HG03064 (cell line): Measurements from ENCODE around the gene ARL2BP.
"Not testable (repeated sequence)": the region's sequence is repeated elsewhere in the genome, so short reads cannot be mapped to it uniquely, and the experiment has no call there.

ENCODE experiments used
- ATAC-seq: cut with Tn5 transposase; IDR thresholded peaks from one replicate; pipeline ENCODE4 v1.9.1; 2021; ENCODE audit warnings: low read depth; ENCODE audit not compliant: unreplicated experiment

ARL2BP gene

DNA sequence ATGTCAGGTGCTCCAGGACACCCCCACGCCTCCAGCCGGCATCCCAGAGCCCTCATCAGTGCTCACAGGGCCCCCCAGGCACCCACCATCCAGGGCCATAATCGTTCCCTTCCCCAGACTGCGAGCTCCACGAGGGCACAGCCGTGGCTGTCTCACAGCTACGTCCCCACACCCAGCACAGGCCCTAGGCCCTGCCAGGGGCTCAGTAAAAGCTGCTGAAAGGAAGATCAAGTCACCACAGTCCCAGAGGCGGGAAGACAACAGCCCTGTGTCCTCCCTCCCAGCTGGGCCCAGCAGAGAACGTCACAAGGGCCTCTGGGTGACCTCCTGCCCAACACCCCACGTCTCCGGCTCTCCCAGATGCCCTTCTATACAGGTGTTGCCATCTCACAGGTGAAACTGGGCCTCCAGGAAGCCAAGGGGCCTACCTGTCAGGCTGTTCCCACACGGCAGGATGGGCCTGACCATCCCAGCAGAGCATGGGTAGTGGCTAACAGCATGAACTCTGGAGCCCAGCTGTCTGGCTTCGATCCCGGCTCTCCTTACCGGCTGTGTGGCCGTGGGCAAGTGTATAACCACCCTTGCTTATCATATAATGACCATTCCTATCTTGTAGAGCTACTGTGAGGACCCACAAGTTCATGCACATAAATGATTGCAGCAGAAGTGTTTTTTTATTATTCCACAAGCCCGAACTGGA is 17.9 kb downstream of the ARL2BP start:
- no peak for ATAC-seq

DNA sequence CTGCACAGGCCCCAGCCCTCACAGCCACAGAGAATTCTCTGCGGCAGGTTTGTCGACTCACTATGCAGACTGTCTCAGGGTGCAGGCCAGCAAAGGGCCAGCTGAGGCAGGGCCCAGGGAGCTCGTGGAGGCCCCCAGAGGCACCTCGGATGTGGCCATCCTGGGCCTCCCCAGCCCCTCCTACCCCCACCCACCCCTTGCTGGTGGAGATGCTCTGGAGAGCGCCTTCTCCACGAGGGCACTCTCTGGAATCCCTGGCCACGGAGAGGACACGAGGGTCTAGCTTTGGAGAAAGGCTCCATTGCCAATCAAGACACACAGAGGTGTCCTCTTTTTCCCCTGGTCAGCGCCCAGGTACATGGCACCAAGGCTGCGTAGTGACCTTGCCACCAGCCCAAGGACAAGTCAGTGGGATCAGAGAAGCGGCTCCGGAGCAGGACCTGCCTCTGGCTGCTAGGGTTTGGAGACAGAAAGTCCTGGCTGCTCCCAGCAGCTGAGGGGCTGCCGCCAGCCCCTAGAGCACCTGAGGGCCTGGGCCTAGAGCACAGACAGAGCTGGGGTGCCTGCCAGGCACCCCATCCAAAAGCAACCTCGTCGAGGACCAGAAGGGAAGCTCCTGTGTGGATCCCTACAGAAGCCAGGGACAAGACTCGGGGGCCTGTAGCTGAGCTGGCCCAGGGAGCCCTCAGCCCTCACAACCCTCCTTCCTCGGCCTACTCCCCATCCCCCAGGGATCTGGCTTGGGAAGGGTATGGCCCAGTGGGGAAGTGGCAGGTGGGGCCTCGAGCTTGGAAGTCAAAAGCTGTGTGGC is 18.7 kb downstream of the ARL2BP start:
- ATAC-seq = no peak

DNA sequence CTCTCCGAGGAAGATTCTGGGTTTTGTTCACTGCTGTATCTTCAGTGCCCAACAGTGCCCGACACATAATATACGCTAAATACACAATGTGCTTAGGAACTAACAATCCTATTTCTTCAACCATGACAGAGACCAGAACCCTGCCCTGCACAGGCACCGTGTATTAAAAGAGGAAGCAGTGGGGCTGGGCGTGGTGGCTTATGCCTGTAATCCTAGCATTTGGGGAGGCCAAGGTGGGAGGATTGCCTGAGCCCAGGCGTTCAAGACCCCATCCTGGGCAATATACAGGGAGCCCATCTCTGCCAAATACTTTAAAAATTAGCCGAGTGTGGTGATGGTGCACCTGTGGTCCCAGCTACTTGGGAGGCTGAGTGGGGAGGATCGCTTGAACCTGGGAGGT is 19.3 kb downstream of the ARL2BP start:
- ATAC-seq = no peak

DNA sequence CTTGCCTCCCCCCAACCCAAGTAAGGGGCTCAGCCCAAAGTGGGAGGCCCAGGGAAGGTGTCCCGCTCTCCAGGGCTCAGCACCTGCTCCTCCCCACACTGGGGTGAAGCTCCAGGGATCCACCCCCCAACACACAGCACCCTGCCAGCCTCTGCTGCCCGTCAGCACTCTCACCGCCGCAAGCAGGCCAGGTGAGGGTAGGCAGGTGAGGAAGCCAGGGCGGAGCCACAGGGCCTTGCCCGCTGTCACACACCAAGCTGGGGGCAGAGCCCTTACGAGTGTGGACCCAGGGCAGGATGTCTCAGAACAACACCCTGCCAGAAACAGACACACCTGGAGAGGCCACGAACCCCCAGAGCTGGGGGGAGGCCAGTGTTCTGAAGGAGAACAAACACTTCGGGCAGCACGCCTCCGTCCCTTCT is 19.9 kb downstream of the ARL2BP start:
- ATAC-seq = no peak

DNA sequence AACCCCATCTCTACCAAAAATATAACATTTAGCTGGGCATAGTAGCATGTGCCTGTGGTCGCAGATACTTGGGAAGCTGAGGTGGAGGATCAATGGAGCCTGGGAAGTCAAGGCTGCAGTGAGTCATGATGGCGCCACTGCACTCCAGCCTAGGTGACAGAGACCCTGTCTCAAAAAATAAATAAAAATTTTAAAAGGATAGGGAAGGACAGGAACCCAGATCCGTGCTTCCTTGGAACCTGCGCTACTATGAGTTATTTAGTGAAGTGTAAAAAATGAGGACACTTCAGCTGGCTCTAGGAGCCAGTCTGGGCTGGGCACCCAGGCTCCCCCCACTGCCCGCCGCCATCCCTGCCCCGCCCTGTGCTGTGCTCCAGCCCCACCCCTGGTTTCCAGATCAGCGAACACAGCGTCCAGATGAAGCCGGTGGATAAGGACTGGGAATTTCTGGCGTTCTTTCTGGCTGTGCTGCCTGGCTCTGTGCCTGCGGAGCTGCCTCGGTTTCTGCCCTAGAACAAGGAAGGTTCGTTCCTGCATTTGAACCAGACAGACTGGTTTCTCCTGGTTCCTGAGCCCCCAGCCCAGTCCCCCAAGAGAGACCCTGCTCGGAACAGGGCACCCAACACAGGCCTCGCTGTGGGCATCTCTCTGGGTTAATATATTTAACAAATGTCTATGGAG is 20.9 kb downstream of the ARL2BP start:
- no peak for ATAC-seq

DNA sequence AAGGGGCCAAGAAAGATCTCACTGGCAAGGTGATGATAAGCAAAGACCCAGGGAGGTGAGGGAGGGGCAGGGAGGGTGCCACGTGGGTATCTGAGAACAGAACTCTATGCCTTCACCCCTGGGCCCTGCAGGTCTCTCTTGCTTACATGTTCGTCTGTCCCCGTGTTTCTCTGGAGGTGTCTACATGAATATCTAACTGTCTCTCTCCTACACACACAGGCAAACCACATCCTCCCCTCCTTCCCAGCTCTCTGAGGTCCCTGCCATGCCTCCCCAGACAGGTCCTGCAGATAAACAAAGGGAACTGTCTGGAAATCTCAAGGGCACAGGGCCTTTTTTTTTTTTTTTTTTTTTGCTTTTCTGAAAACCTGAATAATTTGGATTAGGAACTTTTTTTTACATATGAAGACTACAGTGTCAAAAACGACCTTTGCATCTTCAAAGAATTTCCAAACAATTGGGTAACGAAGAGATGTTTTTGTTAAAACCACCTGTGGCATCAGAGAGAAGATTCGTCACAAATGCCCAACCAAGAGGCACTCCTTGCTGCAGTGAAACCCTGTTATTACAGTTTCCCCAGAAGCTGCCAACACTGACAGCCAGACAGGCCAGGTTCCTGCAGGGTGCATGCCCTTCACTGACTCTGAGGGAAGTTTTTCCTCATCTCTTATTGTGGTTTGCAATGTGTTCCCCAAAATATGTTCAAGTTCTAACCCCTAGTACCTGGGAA is 21.6 kb downstream of the ARL2BP start:
- ATAC-seq = no peak

DNA sequence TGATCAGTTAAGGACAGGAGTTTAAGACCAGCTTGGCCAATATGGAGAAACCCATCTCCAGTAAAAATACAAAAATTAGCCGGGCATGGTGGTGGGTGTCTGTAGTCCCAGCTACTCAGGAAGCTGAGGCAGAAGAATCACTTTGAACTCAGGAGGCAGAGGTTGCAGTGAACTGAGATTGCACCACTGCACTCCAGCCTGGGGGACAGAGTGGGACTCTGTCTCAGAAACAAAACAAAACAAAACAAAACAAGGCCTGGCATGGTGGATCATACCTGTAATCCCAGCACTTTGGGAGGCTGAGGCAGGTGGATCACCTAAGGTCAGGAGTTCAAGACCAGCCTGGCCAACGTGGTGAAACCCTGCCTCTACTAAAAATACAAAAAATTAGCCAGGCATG is 22.3 kb downstream of the ARL2BP start:
- ATAC-seq = not testable (repeated sequence)

DNA sequence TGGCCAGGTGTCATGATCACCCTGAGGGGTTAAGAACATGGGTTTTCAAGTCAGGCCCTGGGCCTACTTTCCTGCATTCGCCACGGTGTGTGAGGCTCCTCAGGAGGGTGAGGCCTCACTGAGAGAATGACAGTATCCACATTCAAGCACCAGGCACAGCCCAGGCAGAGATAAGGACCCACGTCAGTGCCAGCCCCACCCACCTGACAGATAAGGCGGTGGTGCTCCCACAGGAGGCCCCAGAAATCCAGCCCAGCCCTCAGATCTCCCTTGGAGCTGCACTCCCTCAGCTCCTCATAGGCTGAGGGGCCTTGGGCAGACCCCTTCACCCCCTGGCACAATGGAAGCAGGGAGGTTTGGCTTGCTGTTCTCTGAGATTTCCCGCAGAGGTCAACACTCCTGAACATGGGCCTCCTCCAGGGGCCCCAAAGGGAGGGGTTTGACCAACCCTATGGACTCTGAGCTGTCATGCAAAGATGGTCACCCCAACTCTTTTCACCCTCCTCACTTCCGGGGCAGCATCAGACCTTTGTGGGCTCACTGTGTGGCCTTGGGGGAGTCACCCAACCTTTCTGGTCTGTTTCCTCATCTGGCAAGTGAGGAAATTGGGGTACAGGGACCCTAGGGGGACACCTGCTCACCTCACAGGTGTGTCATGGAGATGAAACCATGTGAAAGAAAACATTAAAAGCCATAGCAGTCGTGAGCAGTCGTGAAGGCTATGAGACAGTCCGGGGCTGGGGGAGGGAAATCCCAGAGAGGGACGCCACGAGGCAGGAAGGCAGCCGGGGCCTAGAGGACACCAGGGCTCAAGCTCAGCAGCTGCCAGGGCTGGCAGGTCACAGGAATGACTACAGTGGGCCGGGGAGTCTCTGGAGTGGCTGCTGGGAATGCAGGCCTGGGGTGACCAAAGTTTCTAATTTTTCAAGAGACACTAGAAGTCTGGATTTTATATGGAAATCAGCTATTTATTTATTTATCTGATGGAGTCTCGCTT is 24.0 kb downstream of the ARL2BP start:
- no peak for ATAC-seq

DNA sequence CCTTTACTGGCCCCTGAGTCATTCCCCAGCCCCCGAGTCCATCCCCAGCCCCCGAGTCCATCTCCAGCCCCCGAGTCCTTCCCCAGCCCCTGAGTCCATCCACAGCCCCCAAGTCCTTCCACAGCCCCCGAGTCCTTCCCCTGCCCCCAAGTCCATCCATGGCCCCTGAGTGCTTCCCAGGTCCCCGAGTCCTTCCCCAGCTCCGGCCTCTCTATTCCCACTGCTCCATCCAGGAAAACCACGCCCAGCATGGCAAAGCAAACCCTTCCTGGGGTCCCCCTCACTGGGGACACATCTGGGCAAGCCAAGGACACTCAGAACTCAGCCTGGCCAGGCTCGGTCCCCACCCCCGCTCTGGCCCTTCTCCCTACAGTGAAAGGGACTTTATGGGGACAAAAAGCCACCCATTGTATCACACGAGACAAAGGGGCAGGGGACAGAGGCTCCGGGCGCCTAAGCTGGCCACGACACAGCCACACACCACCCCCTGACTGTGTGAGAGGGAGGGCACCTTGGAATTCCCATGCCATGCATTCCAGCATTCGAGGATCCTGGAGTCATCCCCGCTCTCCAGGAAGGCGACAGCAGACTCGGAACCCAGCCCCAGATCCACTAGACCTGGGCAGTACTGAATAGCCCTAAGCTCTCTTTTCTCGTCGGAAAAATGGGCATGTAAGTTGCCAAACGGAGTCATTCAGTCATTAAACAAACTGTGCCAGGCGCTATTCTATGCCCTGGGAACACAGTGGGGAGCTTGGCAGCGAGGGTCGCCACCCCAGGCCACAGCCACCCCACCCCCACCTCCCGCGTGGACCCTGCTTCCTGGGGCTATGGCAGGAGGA is 25.4 kb downstream of the ARL2BP start:
- no peak for ATAC-seq

DNA sequence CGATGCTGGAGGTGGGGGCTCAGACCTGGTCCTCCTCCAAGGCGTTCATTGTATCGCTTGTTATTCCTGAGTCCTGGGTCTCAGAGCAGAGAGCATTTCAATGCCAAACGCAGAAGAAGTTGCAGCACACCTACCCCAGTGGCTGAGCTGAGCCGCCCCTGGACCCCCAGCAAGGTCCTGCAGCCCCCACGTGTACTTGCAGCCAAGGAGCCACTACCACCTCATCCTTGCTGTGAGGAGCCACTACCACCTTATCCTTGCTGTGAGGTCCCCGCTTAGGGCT is 25.9 kb downstream of the ARL2BP start:
- ATAC-seq = no peak

DNA sequence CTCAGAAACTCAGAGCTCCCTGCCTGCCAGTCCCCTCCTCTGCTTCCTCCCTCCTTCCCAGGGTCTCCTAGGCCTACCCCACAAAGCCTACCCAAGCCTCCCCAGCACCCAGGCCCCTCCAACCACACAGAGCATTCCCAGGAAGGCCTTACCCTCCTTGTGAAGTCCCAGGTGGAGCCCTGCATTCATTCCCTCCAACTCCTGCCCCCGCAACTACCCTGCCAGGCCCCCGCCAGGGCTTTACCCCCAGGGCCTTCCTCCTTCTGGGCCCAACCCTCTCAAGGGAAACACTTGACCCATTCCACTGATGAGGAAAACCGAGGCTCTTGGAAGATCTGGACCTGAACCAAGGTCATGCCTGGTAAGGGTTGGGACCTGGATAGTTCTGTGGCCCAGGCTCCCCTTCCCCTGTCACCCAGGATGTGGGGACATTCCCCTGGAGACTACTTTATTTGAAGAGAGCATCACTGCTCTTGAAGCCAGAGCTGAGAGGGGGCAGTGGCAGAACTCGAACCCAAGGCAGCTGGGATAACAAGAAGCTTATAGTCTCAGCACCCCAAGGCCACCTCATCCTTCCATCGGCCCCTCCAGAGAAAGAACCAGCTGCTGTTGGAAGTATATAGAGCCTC is 26.9 kb downstream of the ARL2BP start:
- no peak for ATAC-seq

DNA sequence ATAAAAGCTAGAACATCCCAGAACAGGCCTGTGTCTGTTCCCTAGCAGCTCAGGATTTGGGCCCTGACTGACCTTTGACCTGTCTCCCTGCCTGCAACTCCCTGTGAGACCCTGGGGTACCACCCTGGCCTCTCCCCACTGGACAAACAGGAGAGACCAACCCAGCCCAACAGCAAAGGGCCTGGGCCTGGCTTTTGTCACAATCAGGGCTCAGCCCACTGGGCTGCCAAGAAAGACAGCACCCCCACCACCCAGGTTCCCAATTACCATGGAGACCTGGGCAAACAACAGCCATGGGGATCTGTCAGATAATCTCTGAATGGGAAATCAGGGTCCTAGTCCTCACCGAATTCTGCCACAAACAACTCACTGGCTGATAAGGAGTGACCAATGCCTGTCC is 28.3 kb downstream of the ARL2BP start:
- ATAC-seq = no peak

DNA sequence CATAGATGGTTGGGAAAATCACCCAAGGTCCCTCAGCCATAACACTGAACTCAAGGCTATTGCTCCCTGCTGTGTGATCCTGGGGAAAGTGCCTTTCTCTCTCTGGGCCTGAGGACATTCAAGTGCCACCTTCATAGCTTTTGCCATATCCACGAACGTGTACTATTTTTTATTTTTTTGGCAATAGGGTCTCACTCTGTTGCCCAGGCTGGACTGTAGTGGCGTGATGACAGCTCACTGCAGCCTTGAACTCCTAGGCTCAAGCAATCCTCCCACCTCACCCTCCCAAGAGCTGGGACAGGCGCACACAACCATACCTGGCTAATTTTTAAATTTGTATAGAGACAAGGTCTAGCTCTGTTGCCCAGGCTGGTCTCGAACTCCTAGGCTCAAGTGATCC is 28.8 kb downstream of the ARL2BP start:
- ATAC-seq = no peak

DNA sequence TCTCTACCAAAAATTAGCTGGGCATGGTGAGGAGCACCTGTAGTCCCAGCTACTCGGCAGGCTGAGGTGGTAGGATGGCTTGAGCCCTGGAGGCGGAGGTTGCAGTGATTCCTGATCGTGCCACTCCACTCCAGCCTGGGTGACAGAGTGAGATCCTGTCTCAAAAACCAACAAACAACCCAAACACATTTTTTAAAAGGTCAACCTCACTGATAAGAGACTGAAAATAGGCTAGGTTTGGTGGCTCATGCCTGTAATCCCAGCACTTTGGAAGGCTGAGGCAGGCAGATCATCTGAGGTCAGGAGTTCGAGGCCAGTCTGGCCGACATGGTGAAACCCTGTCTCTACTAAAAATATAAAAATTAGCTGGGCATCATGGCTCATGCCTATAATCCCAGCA is 30.9 kb downstream of the ARL2BP start:
- not testable (repeated sequence) for ATAC-seq

DNA sequence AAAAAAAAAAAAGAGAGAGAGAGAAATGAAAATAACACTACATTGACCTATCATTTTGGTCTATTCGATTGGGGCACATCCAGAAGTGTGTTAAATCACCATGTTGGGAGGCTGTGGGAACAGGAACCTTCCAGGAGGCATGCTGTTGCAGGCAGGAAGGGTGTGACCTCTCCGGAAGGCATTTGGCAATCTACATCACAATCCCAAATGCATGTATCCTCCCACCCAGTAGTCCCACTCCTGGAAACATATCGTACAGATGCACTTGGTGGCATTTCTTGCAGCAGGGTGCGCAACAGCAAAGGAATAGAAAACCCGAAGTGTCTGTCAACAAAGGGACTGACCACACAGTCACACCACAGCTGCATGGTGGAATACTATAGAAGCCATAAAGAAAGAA is 31.5 kb downstream of the ARL2BP start:
- ATAC-seq = no peak

DNA sequence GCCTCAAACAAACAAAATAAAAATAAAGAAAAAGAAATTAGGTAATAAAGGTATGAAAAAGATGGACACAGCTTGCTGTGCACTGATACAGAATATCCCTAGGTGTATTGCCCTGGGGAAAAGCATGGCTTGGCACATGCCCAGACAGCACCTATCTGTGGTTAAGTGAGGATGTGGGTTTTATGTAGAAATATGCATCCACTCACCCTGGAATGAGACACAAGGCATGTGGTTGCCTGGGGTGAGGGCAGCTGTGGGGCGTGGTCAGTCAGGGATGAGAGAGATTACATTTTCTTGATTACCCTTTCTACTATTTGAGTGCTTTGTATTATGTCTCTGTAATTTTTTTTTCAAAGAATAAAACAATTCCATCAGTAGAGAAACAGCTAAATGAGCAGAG is 32.5 kb downstream of the ARL2BP start:
- ATAC-seq = no peak

DNA sequence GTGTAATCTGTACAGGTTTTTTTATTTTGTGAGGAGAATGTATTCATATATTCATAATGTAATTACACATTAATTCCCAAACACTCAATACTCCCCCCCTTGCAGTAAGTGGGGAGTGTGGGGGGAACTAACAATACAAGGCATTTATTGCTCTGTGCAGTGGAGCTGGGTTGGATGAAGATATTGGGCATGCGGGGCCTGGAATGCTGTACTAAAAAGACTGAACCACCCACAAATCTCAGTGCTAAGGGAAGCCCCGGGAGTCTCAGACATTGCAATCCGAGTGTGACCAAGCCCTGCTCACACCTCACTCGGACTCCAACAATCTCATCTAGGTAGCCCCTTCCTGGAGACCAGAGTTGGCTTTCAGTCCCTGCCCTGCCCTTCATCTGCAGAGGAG is 33.4 kb downstream of the ARL2BP start:
- ATAC-seq = no peak

DNA sequence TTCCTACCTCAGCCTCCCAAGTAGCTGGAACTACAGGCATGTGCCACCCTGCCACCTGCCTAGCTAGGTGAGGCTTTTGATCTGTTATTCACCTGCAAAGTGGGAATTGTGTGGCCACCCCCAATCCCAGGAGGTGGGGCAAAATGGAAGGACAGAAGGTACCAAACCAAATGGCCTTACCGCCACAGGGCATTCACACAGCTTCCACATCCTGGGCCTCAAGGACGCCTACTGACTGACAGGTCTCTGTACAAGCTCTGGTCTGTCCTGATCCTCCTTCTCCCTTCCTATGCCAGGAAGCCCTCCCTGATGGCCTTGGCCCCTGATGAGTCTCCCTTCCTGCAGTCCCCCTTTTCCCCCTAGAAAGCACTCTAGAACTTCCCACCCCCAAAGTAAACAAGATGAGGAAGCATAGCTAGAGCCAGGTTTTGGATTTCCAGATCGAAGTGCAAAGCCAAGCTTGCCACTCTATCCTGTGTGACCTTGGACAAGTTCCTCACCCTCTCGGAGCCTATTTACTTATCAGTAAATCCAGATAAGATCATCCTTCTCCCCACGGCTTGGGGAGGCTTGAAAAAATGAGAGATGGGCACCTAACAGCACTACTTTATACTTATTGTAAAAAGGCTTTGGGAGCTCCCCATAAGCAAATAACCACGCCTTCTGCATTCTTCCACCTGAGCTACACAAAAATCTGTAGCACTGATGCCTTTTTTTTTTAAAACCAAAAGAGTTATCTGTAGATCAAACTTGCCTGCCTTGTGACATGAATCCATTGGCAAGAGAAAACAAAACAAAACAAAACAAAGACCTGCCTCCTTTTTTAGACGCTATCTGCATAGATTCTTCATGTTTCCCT is 35.0 kb downstream of the ARL2BP start:
- ATAC-seq = no peak
